ENCODE data around the gene UBALD1.

DNA sequence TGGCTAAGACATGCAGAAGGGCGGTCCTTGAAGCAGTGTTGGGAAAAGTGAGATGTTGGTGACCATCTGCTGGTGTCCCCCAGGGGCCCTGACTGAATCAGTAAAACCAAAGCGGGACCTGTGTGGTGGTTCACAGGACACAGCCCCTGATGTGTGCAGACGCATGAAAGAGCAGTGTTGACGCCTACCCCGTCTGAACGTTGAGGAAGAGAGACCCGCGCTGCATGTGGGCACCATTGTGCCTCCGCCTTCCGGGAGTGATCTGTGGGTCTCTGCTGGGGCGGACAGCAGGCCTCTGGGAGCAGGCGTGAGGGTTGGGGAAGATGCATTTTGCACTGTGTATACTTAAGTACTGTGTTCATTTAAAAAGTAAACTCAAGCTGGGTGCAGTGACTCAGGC lies 41.5 kb upstream of the UBALD1 start:
- TF ChIP-seq, protein P1, sequence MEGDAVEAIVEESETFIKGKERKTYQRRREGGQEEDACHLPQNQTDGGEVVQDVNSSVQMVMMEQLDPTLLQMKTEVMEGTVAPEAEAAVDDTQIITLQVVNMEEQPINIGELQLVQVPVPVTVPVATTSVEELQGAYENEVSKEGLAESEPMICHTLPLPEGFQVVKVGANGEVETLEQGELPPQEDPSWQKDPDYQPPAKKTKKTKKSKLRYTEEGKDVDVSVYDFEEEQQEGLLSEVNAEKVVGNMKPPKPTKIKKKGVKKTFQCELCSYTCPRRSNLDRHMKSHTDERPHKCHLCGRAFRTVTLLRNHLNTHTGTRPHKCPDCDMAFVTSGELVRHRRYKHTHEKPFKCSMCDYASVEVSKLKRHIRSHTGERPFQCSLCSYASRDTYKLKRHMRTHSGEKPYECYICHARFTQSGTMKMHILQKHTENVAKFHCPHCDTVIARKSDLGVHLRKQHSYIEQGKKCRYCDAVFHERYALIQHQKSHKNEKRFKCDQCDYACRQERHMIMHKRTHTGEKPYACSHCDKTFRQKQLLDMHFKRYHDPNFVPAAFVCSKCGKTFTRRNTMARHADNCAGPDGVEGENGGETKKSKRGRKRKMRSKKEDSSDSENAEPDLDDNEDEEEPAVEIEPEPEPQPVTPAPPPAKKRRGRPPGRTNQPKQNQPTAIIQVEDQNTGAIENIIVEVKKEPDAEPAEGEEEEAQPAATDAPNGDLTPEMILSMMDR (IDR thresholded peaks at IDR 0.05), result no peak
- no peak for TF ChIP-seq POLR2A (IDR thresholded peaks at IDR 0.05)

Measured in esophagus squamous epithelium (tissue), 4 donors.